Trophoblast cell (in vitro differentiated cells and primary cell): ENCODE measurements around the gene MAPKAPK2.
A peak's percentile ranks its signal among the peaks of the same experiment; 100 is the strongest.

Source experiments
- DNase-seq, 2 donors: peaks; one replicate each; pipeline ENCODE4 v3.0.0-alpha.2; 2016
- H2AFZ ChIP-seq: 2 replicates; pipeline ENCODE4 v1.6.1; 2013; ENCODE audit warnings: low read length, moderate library complexity, mild to moderate bottlenecking; ENCODE audit not compliant: insufficient read depth, poor library complexity
- H2AK5ac ChIP-seq: 2 replicates; pipeline ENCODE4 v1.6.1; 2013; ENCODE audit warnings: mild to moderate bottlenecking, low read length
- H2BK120ac ChIP-seq: 2 replicates; pipeline ENCODE4 v1.6.1; 2013; ENCODE audit warnings: low read length, mild to moderate bottlenecking, moderate library complexity; ENCODE audit not compliant: insufficient read depth, poor library complexity
- H2BK12ac ChIP-seq: 2 replicates; pipeline ENCODE4 v1.6.1; 2013; ENCODE audit warnings: mild to moderate bottlenecking, low read length, moderate library complexity
- H2BK5ac ChIP-seq: 2 replicates; pipeline ENCODE4 v1.6.1; 2013; ENCODE audit warnings: low read length, low read depth, moderate library complexity, mild to moderate bottlenecking; ENCODE audit not compliant: poor library complexity
- H3K14ac ChIP-seq: 2 replicates; pipeline ENCODE4 v1.6.1; 2013; ENCODE audit warnings: mild to moderate bottlenecking, low read length
- H3K18ac ChIP-seq: 2 replicates; pipeline ENCODE4 v1.6.1; 2013; ENCODE audit warnings: mild to moderate bottlenecking, low read length
- H3K23ac ChIP-seq: 2 replicates; pipeline ENCODE4 v1.6.1; 2013; ENCODE audit warnings: low read length
- H3K27ac ChIP-seq: 2 replicates; pipeline ENCODE4 v1.5.1; 2013; ENCODE audit warnings: low read depth, mild to moderate bottlenecking, inconsistent platforms, low read length, moderate library complexity
- H3K27me3 ChIP-seq: 2 replicates; pipeline ENCODE4 v1.6.1; 2013; ENCODE audit warnings: inconsistent platforms, mild to moderate bottlenecking, low read length, moderate library complexity; ENCODE audit not compliant: insufficient read depth
- H3K36me3 ChIP-seq, 2 experiments: 1 replicate in 1 of 2; 2 replicates in 1 of 2; pipeline ENCODE4 v1.6.1; 2013; ENCODE audit warnings: low read length in 2 of 2, mild to moderate bottlenecking in 2 of 2, moderate library complexity in 1 of 2; ENCODE audit not compliant: insufficient read depth in 2 of 2, control insufficient read depth in 1 of 2
- H3K4ac ChIP-seq: 2 replicates; pipeline ENCODE4 v1.6.1; 2013; ENCODE audit warnings: low read depth, mild to moderate bottlenecking, low read length, moderate library complexity
- H3K4me1 ChIP-seq, 2 experiments: 1 replicate in 1 of 2; 2 replicates in 1 of 2; pipeline ENCODE4 v1.6.1; 2013; ENCODE audit warnings: low read length in 2 of 2, mild to moderate bottlenecking in 2 of 2, moderate library complexity in 1 of 2; ENCODE audit not compliant: insufficient read depth in 2 of 2, control insufficient read depth in 1 of 2
- H3K4me2 ChIP-seq: 2 replicates; pipeline ENCODE4 v1.6.1; 2013; ENCODE audit warnings: inconsistent platforms, mild to moderate bottlenecking, low read length, moderate library complexity
- H3K4me3 ChIP-seq: 2 replicates; pipeline ENCODE4 v1.5.1; 2013; ENCODE audit warnings: mild to moderate bottlenecking, low read depth, low read length, inconsistent platforms
- H3K79me1 ChIP-seq: one replicate; pipeline ENCODE4 v1.6.1; 2013; ENCODE audit warnings: low read length
- H3K79me2 ChIP-seq: 2 replicates; pipeline ENCODE4 v1.6.1; 2013; ENCODE audit warnings: low read length, mild to moderate bottlenecking; ENCODE audit not compliant: control insufficient read depth, insufficient read depth, poor library complexity
- H3K9ac ChIP-seq: 2 replicates; pipeline ENCODE4 v1.6.1; 2013; ENCODE audit warnings: mild to moderate bottlenecking, low read length
- H3K9me3 ChIP-seq: 2 replicates; pipeline ENCODE4 v1.6.1; 2013; ENCODE audit warnings: low read depth, mild to moderate bottlenecking, control low read depth, inconsistent platforms, low read length; ENCODE audit not compliant: insufficient read depth
- H4K12ac ChIP-seq: 2 replicates; pipeline ENCODE4 v1.6.1; 2013; ENCODE audit warnings: low read depth, mild to moderate bottlenecking, low read length, moderate library complexity
- H4K8ac ChIP-seq: 2 replicates; pipeline ENCODE4 v1.6.1; 2013; ENCODE audit warnings: low read depth, mild to moderate bottlenecking, low read length, moderate library complexity
- H4K91ac ChIP-seq: one replicate; pipeline ENCODE4 v1.6.1; 2013; ENCODE audit warnings: low read depth, mild to moderate bottlenecking, low read length, moderate library complexity
- WGBS: extraction: QIAGEN DNeasy Blood & Tissue Kit; methylation state at CpG from one replicate; pipeline ENCODE4 v1.1.7; 2013; ENCODE audit warnings: missing lambda C conversion rate; ENCODE audit not compliant: insufficient read length, insufficient coverage; ENCODE audit errors: extremely low coverage; 5-methylcytosine and 5-hydroxymethylcytosine counted together

Gene MAPKAPK2

GRCh38 chr1:206684003-206684402 lies 702 bp upstream of the MAPKAPK2 start:
- H2BK5ac ChIP-seq = no peak overlapping the region
- no peaks in the 10 kb centered on the region for H3K36me3 ChIP-seq
- H3K4me3 ChIP-seq = no peak overlapping the region
- no peak overlapping the region for H3K4me2 ChIP-seq
- DNase-seq = no peak
- no peak overlapping the region for H2AFZ ChIP-seq
- H3K4me1 ChIP-seq = peaks cover 6 to 15% of the 10 kb centered on the region in 2 experiments
- H3K27ac ChIP-seq = no peak overlapping the region
- H3K18ac ChIP-seq = no peak overlapping the region
- no peak overlapping the region for H4K91ac ChIP-seq
- no peak overlapping the region for H4K8ac ChIP-seq
- no peak overlapping the region for H2BK120ac ChIP-seq
- peaks cover 4% of the 10 kb centered on the region for H3K27me3 ChIP-seq
- H2BK12ac ChIP-seq = no peak overlapping the region
- H3K23ac ChIP-seq = no peak overlapping the region
- no peak overlapping the region for H3K9ac ChIP-seq
- H3K79me2 ChIP-seq = peaks cover 13% of the 10 kb centered on the region
- H4K12ac ChIP-seq = no peak overlapping the region
- no peak overlapping the region for H2AK5ac ChIP-seq
- no peaks in the 10 kb centered on the region for H3K9me3 ChIP-seq
- no peak overlapping the region for H3K4ac ChIP-seq
- WGBS = no CpG with 5 or more reads among the region's 8 CpGs
- no peak overlapping the region for H3K14ac ChIP-seq
- peaks cover 6% of the 10 kb centered on the region for H3K79me1 ChIP-seq

DNA sequence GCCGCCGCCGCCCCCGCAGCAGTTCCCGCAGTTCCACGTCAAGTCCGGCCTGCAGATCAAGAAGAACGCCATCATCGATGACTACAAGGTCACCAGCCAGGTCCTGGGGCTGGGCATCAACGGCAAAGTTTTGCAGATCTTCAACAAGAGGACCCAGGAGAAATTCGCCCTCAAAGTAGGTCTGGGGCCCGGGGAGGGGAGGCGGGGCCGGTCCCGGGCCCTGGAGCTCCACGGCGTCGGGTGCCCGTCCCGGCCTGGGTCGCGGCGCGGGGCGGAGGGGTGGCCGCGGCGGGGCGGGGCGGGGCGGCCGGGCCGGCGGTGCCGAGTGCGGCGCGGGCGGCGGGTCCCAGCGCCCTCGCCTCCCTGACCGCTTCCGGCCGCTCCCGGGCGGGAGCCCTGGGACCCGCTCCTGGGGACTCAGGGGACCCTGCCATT lies 646 bp downstream of the MAPKAPK2 start:
- H3K36me3 ChIP-seq = no peaks in the 10 kb centered on the region
- H3K27ac ChIP-seq = peak overlapping the region; percentile 77
- peak overlapping the region; percentile 78 for H3K18ac ChIP-seq
- H3K4ac ChIP-seq = peak overlapping the region; percentile 92
- no CpG with 5 or more reads among the region's 48 CpGs for WGBS
- H3K79me1 ChIP-seq = peaks cover 6% of the 10 kb centered on the region
- peaks cover 10 to 20% of the 10 kb centered on the region in 2 experiments for H3K4me1 ChIP-seq
- H2BK120ac ChIP-seq = peak overlapping the region; percentile 64
- H3K79me2 ChIP-seq = peaks cover 18% of the 10 kb centered on the region
- peak overlapping the region; percentile 76 for H4K91ac ChIP-seq
- H4K12ac ChIP-seq = peak overlapping the region; percentile 76
- peak; percentile 19 to 46 for DNase-seq
- peak overlapping the region; percentile 86 for H3K4me2 ChIP-seq
- peak overlapping the region; percentile 61 for H2BK12ac ChIP-seq
- peak overlapping the region; percentile 58 for H4K8ac ChIP-seq
- no peaks in the 10 kb centered on the region for H3K9me3 ChIP-seq
- H2AK5ac ChIP-seq = no peak overlapping the region
- no peak overlapping the region for H3K23ac ChIP-seq
- peak overlapping the region; percentile 92 for H3K9ac ChIP-seq
- peak overlapping the region; percentile 48 for H2AFZ ChIP-seq
- H2BK5ac ChIP-seq = peak overlapping the region; percentile 81
- peak overlapping the region; percentile 81 for H3K4me3 ChIP-seq
- peak overlapping the region; percentile 91 for H3K14ac ChIP-seq
- peaks cover 4% of the 10 kb centered on the region for H3K27me3 ChIP-seq

DNA sequence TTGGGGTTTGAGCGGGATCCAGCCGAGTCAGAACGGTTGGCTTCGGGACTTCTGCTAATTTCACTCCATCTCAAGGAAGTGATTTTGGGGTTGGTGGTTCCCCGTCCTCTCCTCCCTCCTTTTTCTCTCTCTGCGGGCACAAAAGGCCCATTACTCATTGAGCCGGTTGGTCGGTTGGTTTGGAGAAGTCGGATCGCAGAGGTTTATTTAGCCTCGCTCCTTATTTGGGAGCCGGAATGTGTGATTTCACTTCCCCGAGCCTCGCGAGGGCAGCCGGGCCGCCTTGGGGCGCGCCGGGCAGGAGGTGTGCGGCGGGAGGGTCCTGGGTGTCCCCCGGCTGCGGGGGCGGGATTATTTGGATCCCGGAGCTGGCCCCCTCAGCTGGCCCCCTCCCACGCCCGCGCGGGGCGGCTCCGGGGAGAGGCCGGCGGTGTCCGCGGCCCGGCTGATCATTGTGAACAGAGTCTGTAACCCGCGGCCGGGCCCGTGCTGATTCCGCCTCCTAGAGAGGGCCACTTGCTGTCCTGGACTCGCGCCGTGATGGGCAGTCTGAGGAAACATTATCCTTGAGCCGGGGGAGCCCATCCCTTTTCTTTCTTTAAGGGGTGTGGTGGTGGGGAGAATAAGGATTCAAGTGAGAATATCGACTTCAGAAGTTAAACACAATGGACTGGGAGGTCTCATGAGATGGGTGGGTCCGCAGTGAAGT lies 1.2 kb downstream of the MAPKAPK2 start:
- no peak overlapping the region for H3K23ac ChIP-seq
- H3K14ac ChIP-seq = peak overlapping the region; percentile 91
- H3K36me3 ChIP-seq = no peaks in the 10 kb centered on the region
- peaks cover 20% of the 10 kb centered on the region for H3K79me2 ChIP-seq
- peaks cover 13 to 20% of the 10 kb centered on the region in 2 experiments for H3K4me1 ChIP-seq
- peak overlapping the region; percentile 92 for H3K4ac ChIP-seq
- H4K91ac ChIP-seq = peak overlapping the region; percentile 76
- peak overlapping the region; percentile 48 for H2AFZ ChIP-seq
- H2BK5ac ChIP-seq = peak overlapping the region; percentile 81
- H4K8ac ChIP-seq = peak overlapping the region; percentile 71
- no peak overlapping the region for H2AK5ac ChIP-seq
- H3K4me2 ChIP-seq = peak overlapping the region; percentile 86
- H2BK12ac ChIP-seq = peak overlapping the region; percentile 61
- H3K27ac ChIP-seq = peak overlapping the region; percentile 77
- no CpG with 5 or more reads among the region's 48 CpGs for WGBS
- H3K27me3 ChIP-seq = peaks cover 4% of the 10 kb centered on the region
- peak; percentile 68 to 85 for DNase-seq
- peak overlapping the region; percentile 78 for H3K18ac ChIP-seq
- H3K9me3 ChIP-seq = no peaks in the 10 kb centered on the region
- H2BK120ac ChIP-seq = peak overlapping the region; percentile 64
- peak overlapping the region; percentile 92 for H3K9ac ChIP-seq
- H4K12ac ChIP-seq = peak overlapping the region; percentile 76
- H3K79me1 ChIP-seq = peaks cover 6% of the 10 kb centered on the region
- peak overlapping the region; percentile 81 for H3K4me3 ChIP-seq

DNA sequence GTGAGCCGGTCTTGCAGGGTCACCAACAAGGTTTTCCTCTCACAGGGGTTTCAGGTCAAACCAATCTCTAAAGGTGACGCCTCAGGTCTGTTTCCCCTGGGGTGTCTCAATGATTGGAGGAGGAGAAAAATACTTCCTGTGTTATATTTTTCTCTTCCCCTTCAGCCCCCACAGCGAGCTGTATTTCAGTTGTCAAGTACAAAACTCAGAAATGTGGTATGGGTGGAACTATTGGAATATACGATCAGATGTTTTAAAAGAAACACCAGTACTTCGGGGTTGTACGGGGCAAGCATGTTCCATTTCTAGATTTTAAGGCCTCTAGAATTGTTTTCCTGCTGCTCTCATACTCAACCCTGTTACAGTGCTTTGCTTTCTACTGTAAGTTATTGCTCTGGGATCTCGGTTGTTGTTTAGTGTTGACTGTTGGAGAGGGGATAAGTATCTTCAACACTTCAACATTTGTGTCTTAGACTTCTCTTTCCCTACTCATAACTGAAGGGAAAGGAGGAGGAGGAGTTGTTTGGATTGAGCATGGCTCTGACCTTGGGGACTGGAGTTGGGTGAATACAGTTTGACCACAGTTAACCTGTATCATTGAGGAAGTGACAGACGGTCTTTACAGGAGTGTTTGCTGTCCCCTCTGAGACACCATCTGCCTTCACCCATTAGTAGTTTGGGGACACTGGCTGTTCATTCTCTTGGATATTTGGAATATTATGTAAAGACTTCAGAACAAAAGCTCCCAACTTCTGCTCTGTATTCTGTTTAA lies 2.0 kb downstream of the MAPKAPK2 start:
- peaks cover 6% of the 10 kb centered on the region for H3K79me1 ChIP-seq
- H2BK5ac ChIP-seq = no peak overlapping the region
- peaks cover 22% of the 10 kb centered on the region for H3K79me2 ChIP-seq
- H4K8ac ChIP-seq = no peak overlapping the region
- no peak overlapping the region for H4K12ac ChIP-seq
- H3K9me3 ChIP-seq = no peaks in the 10 kb centered on the region
- no peak overlapping the region for H2BK120ac ChIP-seq
- DNase-seq = no peak
- WGBS = no CpG with 5 or more reads among the region's 8 CpGs
- H3K27ac ChIP-seq = peak overlapping the region; percentile 77
- H4K91ac ChIP-seq = peak overlapping the region; percentile 76
- peak overlapping the region; percentile 86 for H3K4me2 ChIP-seq
- no peak overlapping the region for H3K18ac ChIP-seq
- H3K4ac ChIP-seq = peak overlapping the region; percentile 92
- H3K4me1 ChIP-seq = peaks cover 13 to 22% of the 10 kb centered on the region in 2 experiments
- no peak overlapping the region for H2AK5ac ChIP-seq
- peak overlapping the region; percentile 75 for H3K9ac ChIP-seq
- H3K23ac ChIP-seq = peak overlapping the region; percentile 44
- H3K4me3 ChIP-seq = peak overlapping the region; percentile 81
- H3K36me3 ChIP-seq = no peaks in the 10 kb centered on the region
- H2BK12ac ChIP-seq = no peak overlapping the region
- no peak overlapping the region for H3K14ac ChIP-seq
- no peak overlapping the region for H2AFZ ChIP-seq
- H3K27me3 ChIP-seq = peaks cover 4% of the 10 kb centered on the region
